ENCODE data around the gene CTCFL. TPM values are rescaled to one million over a fixed set of nuclear protein-coding genes. Genes with fewer than 3 reads are reported as not detected.

Gene CTCFL
- total and polyA plus RNA-seq, 2 of the 13 experiments (the other 11 are each of a cell fraction or from before 2014, with no cell fraction given), result 0.04 TPM; not detected in 1

DNA sequence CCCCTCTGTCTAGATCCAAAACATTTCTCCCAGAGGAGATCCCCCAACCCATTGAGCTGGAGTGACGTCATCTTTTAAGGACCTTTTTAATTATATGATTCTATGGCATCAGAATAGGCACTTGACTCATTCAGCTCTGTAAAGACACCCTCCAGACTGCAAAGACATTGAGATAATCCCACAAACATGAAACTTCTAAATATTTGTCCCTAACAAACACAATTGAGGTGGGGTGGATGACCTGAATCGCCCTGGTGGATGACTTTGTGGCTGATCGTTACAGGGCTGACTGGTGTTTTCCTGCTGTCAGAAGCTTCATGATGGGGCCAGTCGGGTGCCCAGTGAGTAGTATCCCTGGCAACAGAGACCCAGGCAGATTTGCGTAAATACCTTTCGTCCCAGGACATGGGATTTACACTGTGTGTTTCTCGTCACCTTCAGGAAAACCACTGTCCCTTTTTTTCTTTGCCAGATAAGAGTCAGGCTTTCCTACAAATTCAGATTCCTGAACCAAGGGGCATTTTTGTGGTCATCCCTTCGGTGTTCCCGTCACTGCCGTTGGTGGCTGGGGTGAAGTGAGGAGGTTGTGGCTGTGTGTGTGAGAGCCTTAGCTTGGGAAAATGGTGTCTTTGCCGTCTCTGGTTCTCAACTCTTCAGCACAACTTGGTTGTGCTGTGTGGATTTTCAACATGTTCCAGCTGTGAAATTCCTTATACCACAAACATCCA lies 30.7 kb upstream of the CTCFL start (continued):
- TF ChIP-seq KLF6 (CRISPR knock-in tag; IDR thresholded peaks at IDR 0.05) (no peak), DR1 (CRISPR knock-in tag; IDR thresholded peaks at IDR 0.05) (no peak), LCORL (IDR thresholded peaks at IDR 0.05) (no peak), LCORL (CRISPR knock-in tag; IDR thresholded peaks at IDR 0.05) (no peak; the same call in 1 of the 2 replicates), NFKB2 (CRISPR knock-in tag; IDR thresholded peaks at IDR 0.05; ENCODE audit: borderline replicate concordance) (no peak), U2AF2 (IDR thresholded peaks at IDR 0.05; ENCODE audit: low read depth, low read length) (no peak), U2AF1 (optimal IDR thresholded peaks at IDR 0.05; ENCODE audit: low read depth, low read length) (no peak), FOXK2 (IDR thresholded peaks at IDR 0.05) (no peak), ZNF282 (IDR thresholded peaks at IDR 0.05; ENCODE audit: partially characterized antibody) (no peak), ZSCAN25 (CRISPR knock-in tag; IDR thresholded peaks at IDR 0.05) (0 out of 2 replicates have a peak, but pooled peaks have one; percentile 17), YY1 (IDR thresholded peaks at IDR 0.05; ENCODE audit: insufficient read depth, insufficient replicate concordance, low read depth, low read length) (no peak), ERF (CRISPR knock-in tag; IDR thresholded peaks at IDR 0.05) (no peak), ZNF564 (CRISPR knock-in tag; IDR thresholded peaks at IDR 0.05) (no peak)
- TF ChIP-seq, protein P1, sequence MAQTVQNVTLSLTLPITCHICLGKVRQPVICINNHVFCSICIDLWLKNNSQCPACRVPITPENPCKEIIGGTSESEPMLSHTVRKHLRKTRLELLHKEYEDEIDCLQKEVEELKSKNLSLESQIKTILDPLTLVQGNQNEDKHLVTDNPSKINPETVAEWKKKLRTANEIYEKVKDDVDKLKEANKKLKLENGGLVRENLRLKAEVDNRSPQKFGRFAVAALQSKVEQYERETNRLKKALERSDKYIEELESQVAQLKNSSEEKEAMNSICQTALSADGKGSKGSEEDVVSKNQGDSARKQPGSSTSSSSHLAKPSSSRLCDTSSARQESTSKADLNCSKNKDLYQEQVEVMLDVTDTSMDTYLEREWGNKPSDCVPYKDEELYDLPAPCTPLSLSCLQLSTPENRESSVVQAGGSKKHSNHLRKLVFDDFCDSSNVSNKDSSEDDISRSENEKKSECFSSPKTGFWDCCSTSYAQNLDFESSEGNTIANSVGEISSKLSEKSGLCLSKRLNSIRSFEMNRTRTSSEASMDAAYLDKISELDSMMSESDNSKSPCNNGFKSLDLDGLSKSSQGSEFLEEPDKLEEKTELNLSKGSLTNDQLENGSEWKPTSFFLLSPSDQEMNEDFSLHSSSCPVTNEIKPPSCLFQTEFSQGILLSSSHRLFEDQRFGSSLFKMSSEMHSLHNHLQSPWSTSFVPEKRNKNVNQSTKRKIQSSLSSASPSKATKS (CRISPR knock-in tag; IDR thresholded peaks at IDR 0.05), result no peak
- TF ChIP-seq, protein P2, sequence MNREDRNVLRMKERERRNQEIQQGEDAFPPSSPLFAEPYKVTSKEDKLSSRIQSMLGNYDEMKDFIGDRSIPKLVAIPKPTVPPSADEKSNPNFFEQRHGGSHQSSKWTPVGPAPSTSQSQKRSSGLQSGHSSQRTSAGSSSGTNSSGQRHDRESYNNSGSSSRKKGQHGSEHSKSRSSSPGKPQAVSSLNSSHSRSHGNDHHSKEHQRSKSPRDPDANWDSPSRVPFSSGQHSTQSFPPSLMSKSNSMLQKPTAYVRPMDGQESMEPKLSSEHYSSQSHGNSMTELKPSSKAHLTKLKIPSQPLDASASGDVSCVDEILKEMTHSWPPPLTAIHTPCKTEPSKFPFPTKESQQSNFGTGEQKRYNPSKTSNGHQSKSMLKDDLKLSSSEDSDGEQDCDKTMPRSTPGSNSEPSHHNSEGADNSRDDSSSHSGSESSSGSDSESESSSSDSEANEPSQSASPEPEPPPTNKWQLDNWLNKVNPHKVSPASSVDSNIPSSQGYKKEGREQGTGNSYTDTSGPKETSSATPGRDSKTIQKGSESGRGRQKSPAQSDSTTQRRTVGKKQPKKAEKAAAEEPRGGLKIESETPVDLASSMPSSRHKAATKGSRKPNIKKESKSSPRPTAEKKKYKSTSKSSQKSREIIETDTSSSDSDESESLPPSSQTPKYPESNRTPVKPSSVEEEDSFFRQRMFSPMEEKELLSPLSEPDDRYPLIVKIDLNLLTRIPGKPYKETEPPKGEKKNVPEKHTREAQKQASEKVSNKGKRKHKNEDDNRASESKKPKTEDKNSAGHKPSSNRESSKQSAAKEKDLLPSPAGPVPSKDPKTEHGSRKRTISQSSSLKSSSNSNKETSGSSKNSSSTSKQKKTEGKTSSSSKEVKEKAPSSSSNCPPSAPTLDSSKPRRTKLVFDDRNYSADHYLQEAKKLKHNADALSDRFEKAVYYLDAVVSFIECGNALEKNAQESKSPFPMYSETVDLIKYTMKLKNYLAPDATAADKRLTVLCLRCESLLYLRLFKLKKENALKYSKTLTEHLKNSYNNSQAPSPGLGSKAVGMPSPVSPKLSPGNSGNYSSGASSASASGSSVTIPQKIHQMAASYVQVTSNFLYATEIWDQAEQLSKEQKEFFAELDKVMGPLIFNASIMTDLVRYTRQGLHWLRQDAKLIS (CRISPR knock-in tag; IDR thresholded peaks at IDR 0.05), result no peak
- TF ChIP-seq, protein P3, sequence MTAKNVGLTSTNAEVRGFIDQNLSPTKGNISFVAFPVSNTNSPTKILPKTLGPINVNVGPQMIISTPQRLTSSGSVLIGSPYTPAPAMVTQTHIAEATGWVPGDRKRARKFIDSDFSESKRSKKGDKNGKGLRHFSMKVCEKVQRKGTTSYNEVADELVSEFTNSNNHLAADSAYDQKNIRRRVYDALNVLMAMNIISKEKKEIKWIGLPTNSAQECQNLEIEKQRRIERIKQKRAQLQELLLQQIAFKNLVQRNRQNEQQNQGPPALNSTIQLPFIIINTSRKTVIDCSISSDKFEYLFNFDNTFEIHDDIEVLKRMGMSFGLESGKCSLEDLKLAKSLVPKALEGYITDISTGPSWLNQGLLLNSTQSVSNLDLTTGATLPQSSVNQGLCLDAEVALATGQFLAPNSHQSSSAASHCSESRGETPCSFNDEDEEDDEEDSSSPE (CRISPR knock-in tag; IDR thresholded peaks at IDR 0.05), result no peak
- TF ChIP-seq, protein P4, sequence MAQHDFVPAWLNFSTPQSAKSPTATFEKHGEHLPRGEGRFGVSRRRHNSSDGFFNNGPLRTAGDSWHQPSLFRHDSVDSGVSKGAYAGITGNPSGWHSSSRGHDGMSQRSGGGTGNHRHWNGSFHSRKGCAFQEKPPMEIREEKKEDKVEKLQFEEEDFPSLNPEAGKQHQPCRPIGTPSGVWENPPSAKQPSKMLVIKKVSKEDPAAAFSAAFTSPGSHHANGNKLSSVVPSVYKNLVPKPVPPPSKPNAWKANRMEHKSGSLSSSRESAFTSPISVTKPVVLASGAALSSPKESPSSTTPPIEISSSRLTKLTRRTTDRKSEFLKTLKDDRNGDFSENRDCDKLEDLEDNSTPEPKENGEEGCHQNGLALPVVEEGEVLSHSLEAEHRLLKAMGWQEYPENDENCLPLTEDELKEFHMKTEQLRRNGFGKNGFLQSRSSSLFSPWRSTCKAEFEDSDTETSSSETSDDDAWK (CRISPR knock-in tag; IDR thresholded peaks at IDR 0.05), result no peak
- TF ChIP-seq, protein P5, sequence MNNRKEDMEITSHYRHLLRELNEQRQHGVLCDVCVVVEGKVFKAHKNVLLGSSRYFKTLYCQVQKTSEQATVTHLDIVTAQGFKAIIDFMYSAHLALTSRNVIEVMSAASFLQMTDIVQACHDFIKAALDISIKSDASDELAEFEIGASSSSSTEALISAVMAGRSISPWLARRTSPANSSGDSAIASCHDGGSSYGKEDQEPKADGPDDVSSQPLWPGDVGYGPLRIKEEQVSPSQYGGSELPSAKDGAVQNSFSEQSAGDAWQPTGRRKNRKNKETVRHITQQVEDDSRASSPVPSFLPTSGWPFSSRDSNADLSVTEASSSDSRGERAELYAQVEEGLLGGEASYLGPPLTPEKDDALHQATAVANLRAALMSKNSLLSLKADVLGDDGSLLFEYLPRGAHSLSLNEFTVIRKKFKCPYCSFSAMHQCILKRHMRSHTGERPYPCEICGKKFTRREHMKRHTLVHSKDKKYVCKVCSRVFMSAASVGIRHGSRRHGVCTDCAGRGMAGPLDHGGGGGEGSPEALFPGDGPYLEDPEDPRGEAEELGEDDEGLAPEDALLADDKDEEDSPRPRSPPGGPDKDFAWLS (CRISPR knock-in tag; IDR thresholded peaks at IDR 0.05; ENCODE audit: borderline replicate concordance), result no peak
- TF ChIP-seq, protein P6, sequence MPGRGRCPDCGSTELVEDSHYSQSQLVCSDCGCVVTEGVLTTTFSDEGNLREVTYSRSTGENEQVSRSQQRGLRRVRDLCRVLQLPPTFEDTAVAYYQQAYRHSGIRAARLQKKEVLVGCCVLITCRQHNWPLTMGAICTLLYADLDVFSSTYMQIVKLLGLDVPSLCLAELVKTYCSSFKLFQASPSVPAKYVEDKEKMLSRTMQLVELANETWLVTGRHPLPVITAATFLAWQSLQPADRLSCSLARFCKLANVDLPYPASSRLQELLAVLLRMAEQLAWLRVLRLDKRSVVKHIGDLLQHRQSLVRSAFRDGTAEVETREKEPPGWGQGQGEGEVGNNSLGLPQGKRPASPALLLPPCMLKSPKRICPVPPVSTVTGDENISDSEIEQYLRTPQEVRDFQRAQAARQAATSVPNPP (CRISPR knock-in tag; IDR thresholded peaks at IDR 0.05), result no peak
